Endothelial cell of umbilical vein (primary cell): ENCODE results near the gene JAKMIP1. TPM values are rescaled to one million over a fixed set of nuclear protein-coding genes. Genes with fewer than 3 reads are reported as not detected.

Experiments
- BruUV-seq: library from RNA; stranded (reverse); fragments of 400-500 nt; replicated peaks from 2 replicates; lab custom pipeline; 2021; lab: Mats Ljungman, UMichigan
- CTCF ChIA-PET: fragments of 300-600, 350-600 bp; sonication (Branson Sonifier 250); formaldehyde crosslinking; loops from one replicate; lab custom pipeline; 2021; ENCODE audit warnings: antibody characterized with exemption, inconsistent platforms; lab: Charles Lee
- POLR2A ChIA-PET: fragments of 300-600, 350-600 bp; sonication (Branson Sonifier 250); formaldehyde crosslinking; loops from one replicate; lab custom pipeline; 2021; ENCODE audit warnings: antibody characterized with exemption, inconsistent platforms; lab: Charles Lee
- DNase-seq: peaks from one replicate; pipeline ENCODE4 v3.0.0-alpha.2; 2011; ENCODE audit warnings: low read depth, low spot score
- FAIRE-seq: peaks from 2 replicates; lab custom pipeline; 2011; peaks lifted over from hg19 to GRCh38; lab: Jason Lieb, UNC
- H2AFZ ChIP-seq: 2 replicates; pipeline ENCODE4 v1.6.0; 2012; ENCODE audit warnings: low read depth, low read length, control low read depth, inconsistent platforms
- H3K27ac ChIP-seq: 2 replicates; pipeline ENCODE4 v1.5.1; 2011; ENCODE audit warnings: low read depth, mild to moderate bottlenecking, control low read depth, low read length, moderate library complexity; ENCODE audit not compliant: insufficient read depth
- H3K27me3 ChIP-seq, 2 experiments: 2 replicates each; pipeline versions ENCODE4 v1.6.0 to v1.6.1; 2011; ENCODE audit warnings: low read length in 2 of 2, mixed read lengths in 1 of 2; ENCODE audit not compliant: control insufficient read depth in 2 of 2, insufficient read depth in 2 of 2
- H3K36me3 ChIP-seq, 2 experiments: 2 replicates in 1 of 2; 3 replicates in 1 of 2; pipeline ENCODE4 v1.5.1; 2011; ENCODE audit warnings: low read length in 2 of 2, mild to moderate bottlenecking in 1 of 2, moderate library complexity in 1 of 2; ENCODE audit not compliant: control insufficient read depth in 2 of 2, insufficient read depth in 2 of 2; ENCODE audit errors: extremely low read depth in 1 of 2
- H3K4me1 ChIP-seq: 3 replicates; pipeline ENCODE4 v1.5.1; 2011; ENCODE audit warnings: mild to moderate bottlenecking, low read length; ENCODE audit not compliant: control insufficient read depth, insufficient read depth; ENCODE audit errors: extremely low read depth
- H3K4me2 ChIP-seq: 2 replicates; pipeline ENCODE4 v1.6.1; 2011; ENCODE audit warnings: low read length, control low read depth, mixed read lengths; ENCODE audit not compliant: insufficient read depth
- H3K4me3 ChIP-seq, 3 experiments: fragments of 200-600 bp in 1 of 3; sonication (generic), shearing (Covaris generic) in 1 of 3; replicated peaks in 1 of 3; 2 replicates each; pipeline ENCODE4 v1.5.1; 2011 to 2016; ENCODE audit warnings: control low read depth in 3 of 3, low read length in 3 of 3, mild to moderate bottlenecking in 2 of 3, inconsistent platforms in 1 of 3, low read depth in 1 of 3, moderate library complexity in 1 of 3; ENCODE audit not compliant: insufficient read depth in 1 of 3
- H3K79me2 ChIP-seq: 2 replicates; pipeline ENCODE4 v1.6.0; 2012; ENCODE audit warnings: low read length, inconsistent platforms; ENCODE audit not compliant: control insufficient read depth, insufficient read depth
- H3K9ac ChIP-seq: replicated peaks from 2 replicates; pipeline ENCODE3; 2011; ENCODE audit warnings: low read length, control low read depth; ENCODE audit not compliant: insufficient read depth; ENCODE audit errors: extremely low read depth
- H3K9me1 ChIP-seq: replicated peaks from 3 replicates; pipeline ENCODE4 v1.6.0; 2011; ENCODE audit warnings: mild to moderate bottlenecking, low read length; ENCODE audit not compliant: control insufficient read depth, insufficient read depth; ENCODE audit errors: extremely low read depth
- H3K9me3 ChIP-seq: replicated peaks from 2 replicates; pipeline ENCODE4 v1.5.1; 2012; ENCODE audit warnings: low read length, inconsistent platforms; ENCODE audit not compliant: control insufficient read depth, insufficient read depth
- H4K20me1 ChIP-seq: replicated peaks from 2 replicates; pipeline ENCODE3; 2011; ENCODE audit warnings: mild to moderate bottlenecking, low read length; ENCODE audit not compliant: control insufficient read depth, insufficient read depth; ENCODE audit errors: extremely low read depth
- CTCF ChIP-seq, 2 donors: IDR thresholded peaks; 1 replicate in 1 of 2; 2 replicates in 1 of 2; pipeline ENCODE4 v1.5.1; 2011; ENCODE audit warnings: low read length in 2 of 2, mild to moderate bottlenecking in 2 of 2, moderate library complexity in 2 of 2, control low read depth in 1 of 2, inconsistent platforms in 1 of 2, low read depth in 1 of 2; ENCODE audit not compliant: insufficient read depth in 1 of 2; ENCODE audit errors: extremely low read depth in 1 of 2
- EZH2 ChIP-seq: IDR thresholded peaks from 2 replicates; pipeline ENCODE4 v1.6.1; 2012; ENCODE audit warnings: borderline replicate concordance, low read depth, mild to moderate bottlenecking, moderate library complexity, low read length, inconsistent platforms; ENCODE audit not compliant: severe bottlenecking
- FOS ChIP-seq: IDR thresholded peaks from 2 replicates; pipeline ENCODE4 v1.6.1; 2011; ENCODE audit warnings: mild to moderate bottlenecking, low read length, moderate library complexity, borderline replicate concordance; ENCODE audit not compliant: insufficient read depth
- GATA2 ChIP-seq: IDR thresholded peaks from 2 replicates; pipeline ENCODE4 v1.7.0; 2011; ENCODE audit warnings: low read depth, mild to moderate bottlenecking, moderate library complexity, mixed read lengths, low read length; ENCODE audit not compliant: insufficient read length, insufficient read depth
- JUN ChIP-seq: IDR thresholded peaks from 2 replicates; pipeline ENCODE4 v1.6.1; 2011; ENCODE audit warnings: borderline replicate concordance, low read depth; ENCODE audit not compliant: insufficient read length, insufficient read depth
- MAX ChIP-seq: IDR thresholded peaks from 2 replicates; pipeline ENCODE4 v1.6.1; 2011; ENCODE audit not compliant: insufficient read depth, insufficient read length
- MYC ChIP-seq: IDR thresholded peaks from one replicate; pipeline ENCODE4 v1.6.1; 2011; ENCODE audit warnings: mild to moderate bottlenecking, low read depth, low read length
- POLR2A ChIP-seq: IDR thresholded peaks from 2 replicates; pipeline ENCODE4 v1.6.1; 2012; ENCODE audit warnings: low read depth, mild to moderate bottlenecking, control low read depth, low read length
- POLR2AphosphoS5 ChIP-seq: IDR thresholded peaks from 2 replicates; pipeline ENCODE4 v1.6.1; 2012; ENCODE audit warnings: low read depth, mild to moderate bottlenecking, control low read depth, low read length, moderate library complexity; ENCODE audit not compliant: insufficient read depth
- dilution Hi-C: fragments of 300-500 bp; cut with MboI; formaldehyde crosslinking; loops from one replicate; pipeline ENCODE4 v1.15.0; 2019; ENCODE audit warnings: low sequenced_read_pairs; ENCODE audit not compliant: extremely low pct_ligation_motif_present
- intact Hi-C: fragments of 100-400 bp; cut with micrococcal nuclease; formaldehyde crosslinking; loops from one replicate; pipeline ENCODE4 v1.10.0; 2022
- polyA plus RNA-seq, 4 experiments: library from polyadenylated mRNA; depleted of rRNA in 3 of 4; stranded (reverse) in 3 of 4; unstranded in 1 of 4; fragments of >200 nt; gene quantifications; 2 replicates each; pipeline versions ENCODE4 v1.2.1 to v1.2.3, GENCODE V29; 2011 to 2012; ENCODE audit warnings: missing spikeins in 1 of 4
- total RNA-seq: library from RNA; stranded (reverse); gene quantifications from 2 replicates; pipeline ENCODE4 v1.2.3, GENCODE V29; 2021

JAKMIP1 gene
- total and polyA plus RNA-seq, 2 donors (not counting 3 experiments of a cell fraction or from before 2014, with no cell fraction given) = not detected

GRCh38 chr4:6205973-6206372, 5.6 kb upstream of the JAKMIP1 start:
- Histone ChIP-seq H3K9me3 (no peaks in the 10 kb centered on the region), H2AFZ (no peak overlapping the region), H3K36me3 (no peaks in the 10 kb centered on the region), H3K27me3 (peaks cover 0 to 3% of the 10 kb centered on the region in 2 experiments), H3K79me2 (no peaks in the 10 kb centered on the region), H3K9me1 (no peaks in the 10 kb centered on the region), H3K9ac (no peak overlapping the region), H3K4me3 (no peak overlapping the region), H3K4me2 (no peak overlapping the region), H3K4me1 (no peaks in the 10 kb centered on the region), H3K27ac (no peak overlapping the region), H4K20me1 (no peaks in the 10 kb centered on the region)
- DNase-seq (no peak), FAIRE-seq (no peak)
- no peak for TF ChIP-seq CTCF (IDR thresholded peaks at IDR 0.05; ENCODE audit: extremely low read depth in 1 of 2, insufficient read depth in 1 of 2, low read depth in 1 of 2, low read length in 2 of 2)
- TF ChIP-seq GATA2 = no peak
- TF ChIP-seq MAX = no peak
- CTCF ChIA-PET = interaction anchor here (1.4 to 1.5 kb wide), 2 partner anchors 45 to 122 kb away, joined by 3 to 4 read pairs; no protein-coding TSS in a partner anchor
- no TSS peak for BruUV-seq
- intact Hi-C loops (no loop called here), dilution Hi-C loops (no loop called here)
- POLR2A ChIA-PET = no interaction called here

GRCh38 chr4:6205567-6205931, 5.2 kb upstream of the JAKMIP1 start:
- H3K27me3 ChIP-seq = peaks cover 0 to 7% of the 10 kb centered on the region in 2 experiments
- FAIRE-seq (no peak), DNase-seq (no peak)
- no peak overlapping the region for H3K4me3 ChIP-seq
- no peak overlapping the region for H2AFZ ChIP-seq
- no TSS peak for BruUV-seq
- POLR2A ChIA-PET = no interaction called here
- H3K79me2 ChIP-seq = no peaks in the 10 kb centered on the region
- H3K36me3 ChIP-seq = no peaks in the 10 kb centered on the region
- intact Hi-C loops (no loop called here), dilution Hi-C loops (no loop called here)
- no peaks in the 10 kb centered on the region for H3K9me3 ChIP-seq
- no peaks in the 10 kb centered on the region for H3K4me1 ChIP-seq
- TF ChIP-seq EZH2 (no peak), MYC (no peak), GATA2 (no peak), POLR2AphosphoS5 (no peak), JUN (no peak), CTCF (IDR thresholded peaks at IDR 0.05; ENCODE audit: extremely low read depth in 1 of 2, insufficient read depth in 1 of 2, low read depth in 1 of 2, low read length in 2 of 2) (no peak), FOS (no peak), MAX (no peak), POLR2A (no peak)
- H3K9me1 ChIP-seq = no peaks in the 10 kb centered on the region
- H4K20me1 ChIP-seq = no peaks in the 10 kb centered on the region
- H3K4me2 ChIP-seq = no peak overlapping the region
- CTCF ChIA-PET = interaction anchor here (0.6 to 1.4 kb wide), 2 partner anchors 14 to 122 kb away, joined by 3 read pairs; no protein-coding TSS in a partner anchor
- H3K27ac ChIP-seq = no peak overlapping the region
- H3K9ac ChIP-seq = no peak overlapping the region
